ENCODE measurements around the gene LSM10.

GRCh38 chr1:36398370-36398977 is 766 bp upstream of the LSM10 start:
- TF ChIP-seq CTCF (IDR thresholded peaks at IDR 0.05; ENCODE audit: low read depth, low read length): no peak
- no peak for TF ChIP-seq EZH2phosphoT487 (IDR thresholded peaks at IDR 0.05; ENCODE audit: low read depth)
